ENCODE measurements around the gene PARD3B.

DNA sequence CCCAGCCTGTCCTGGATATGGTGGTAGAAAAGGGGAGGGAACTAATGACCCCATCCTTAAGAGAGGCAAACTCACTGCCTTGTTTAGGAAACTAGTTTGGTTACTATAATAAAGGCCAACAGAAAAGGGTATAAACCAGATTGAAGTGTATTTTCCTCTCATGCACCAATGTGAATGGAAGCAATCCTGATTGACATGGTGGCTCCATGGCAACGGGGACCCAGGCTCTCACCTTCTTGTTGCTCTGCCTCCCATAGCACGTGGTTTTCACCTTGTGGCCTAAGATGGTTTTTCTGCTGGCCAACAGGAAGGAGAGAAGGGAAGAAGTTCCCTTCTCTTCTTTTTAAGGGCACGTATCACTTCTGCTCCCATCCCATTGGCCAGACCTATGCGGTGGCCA is 1069.7 kb downstream of the PARD3B start:
- TF ChIP-seq POLR2AphosphoS5 (IDR thresholded peaks at IDR 0.05; ENCODE audit: low read depth): no peak
- TF ChIP-seq CTCF (conservative IDR thresholded peaks at IDR 0.05; ENCODE audit: low read depth in 2 of 2): no peak
- TF ChIP-seq EZH2 (IDR thresholded peaks at IDR 0.05; ENCODE audit: low read depth, unreplicated experiment): no peak
- TF ChIP-seq, protein P1, sequence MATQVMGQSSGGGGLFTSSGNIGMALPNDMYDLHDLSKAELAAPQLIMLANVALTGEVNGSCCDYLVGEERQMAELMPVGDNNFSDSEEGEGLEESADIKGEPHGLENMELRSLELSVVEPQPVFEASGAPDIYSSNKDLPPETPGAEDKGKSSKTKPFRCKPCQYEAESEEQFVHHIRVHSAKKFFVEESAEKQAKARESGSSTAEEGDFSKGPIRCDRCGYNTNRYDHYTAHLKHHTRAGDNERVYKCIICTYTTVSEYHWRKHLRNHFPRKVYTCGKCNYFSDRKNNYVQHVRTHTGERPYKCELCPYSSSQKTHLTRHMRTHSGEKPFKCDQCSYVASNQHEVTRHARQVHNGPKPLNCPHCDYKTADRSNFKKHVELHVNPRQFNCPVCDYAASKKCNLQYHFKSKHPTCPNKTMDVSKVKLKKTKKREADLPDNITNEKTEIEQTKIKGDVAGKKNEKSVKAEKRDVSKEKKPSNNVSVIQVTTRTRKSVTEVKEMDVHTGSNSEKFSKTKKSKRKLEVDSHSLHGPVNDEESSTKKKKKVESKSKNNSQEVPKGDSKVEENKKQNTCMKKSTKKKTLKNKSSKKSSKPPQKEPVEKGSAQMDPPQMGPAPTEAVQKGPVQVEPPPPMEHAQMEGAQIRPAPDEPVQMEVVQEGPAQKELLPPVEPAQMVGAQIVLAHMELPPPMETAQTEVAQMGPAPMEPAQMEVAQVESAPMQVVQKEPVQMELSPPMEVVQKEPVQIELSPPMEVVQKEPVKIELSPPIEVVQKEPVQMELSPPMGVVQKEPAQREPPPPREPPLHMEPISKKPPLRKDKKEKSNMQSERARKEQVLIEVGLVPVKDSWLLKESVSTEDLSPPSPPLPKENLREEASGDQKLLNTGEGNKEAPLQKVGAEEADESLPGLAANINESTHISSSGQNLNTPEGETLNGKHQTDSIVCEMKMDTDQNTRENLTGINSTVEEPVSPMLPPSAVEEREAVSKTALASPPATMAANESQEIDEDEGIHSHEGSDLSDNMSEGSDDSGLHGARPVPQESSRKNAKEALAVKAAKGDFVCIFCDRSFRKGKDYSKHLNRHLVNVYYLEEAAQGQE (IDR thresholded peaks at IDR 0.05; ENCODE audit: unreplicated experiment): no peak
- no peak for TF ChIP-seq EZH2phosphoT487 (IDR thresholded peaks at IDR 0.05; ENCODE audit: unreplicated experiment)
- TF ChIP-seq ZNF331 (CRISPR knock-in tag; IDR thresholded peaks at IDR 0.05; ENCODE audit: low read depth): no peak
- no peak for TF ChIP-seq STAT1 (IDR thresholded peaks at IDR 0.05; ENCODE audit: unreplicated experiment)
- TF ChIP-seq, protein P2, sequence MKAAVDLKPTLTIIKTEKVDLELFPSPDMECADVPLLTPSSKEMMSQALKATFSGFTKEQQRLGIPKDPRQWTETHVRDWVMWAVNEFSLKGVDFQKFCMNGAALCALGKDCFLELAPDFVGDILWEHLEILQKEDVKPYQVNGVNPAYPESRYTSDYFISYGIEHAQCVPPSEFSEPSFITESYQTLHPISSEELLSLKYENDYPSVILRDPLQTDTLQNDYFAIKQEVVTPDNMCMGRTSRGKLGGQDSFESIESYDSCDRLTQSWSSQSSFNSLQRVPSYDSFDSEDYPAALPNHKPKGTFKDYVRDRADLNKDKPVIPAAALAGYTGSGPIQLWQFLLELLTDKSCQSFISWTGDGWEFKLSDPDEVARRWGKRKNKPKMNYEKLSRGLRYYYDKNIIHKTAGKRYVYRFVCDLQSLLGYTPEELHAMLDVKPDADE (IDR thresholded peaks at IDR 0.05): no peak
- TF ChIP-seq JUNB (IDR thresholded peaks at IDR 0.05; ENCODE audit: unreplicated experiment): no peak
- TF ChIP-seq CREB1 (CRISPR knock-in tag; IDR thresholded peaks at IDR 0.05; ENCODE audit: low read depth): no peak
